ENCODE measurements around the gene PCDHB15. TPM values are rescaled to one million over a fixed set of nuclear protein-coding genes. Genes with fewer than 3 reads are reported as not detected.

Gene PCDHB15
- total RNA-seq, 2 experiments from 2014 or later = not detected

GRCh38 chr5:141260458-141261237 lies 15.5 kb downstream of the PCDHB15 start:
- ChIA-PET CTCF (no interaction called here), POLR2A (no interaction called here)
- Mint-ChIP-seq H3K4me3 (no peak overlapping the region), H3K36me3 (peaks cover 53% of the 10 kb centered on the region), H3K9me3 (peaks cover 88% of the 10 kb centered on the region), H3K27me3 (no peaks in the 10 kb centered on the region), H3K4me1 (ENCODE audit: low read depth) (no peaks in the 10 kb centered on the region), H3K27ac (no peak overlapping the region)
- no peak for DNase-seq
- intact Hi-C loops (cut with micrococcal nuclease) = no loop called here

- Mint-ChIP-seq H3K27ac (no peak overlapping the region), H3K4me3 (no peak overlapping the region), H3K4me1 (ENCODE audit: low read depth) (no peaks in the 10 kb centered on the region), H3K27me3 (no peaks in the 10 kb centered on the region), H3K9me3 (peaks cover 88% of the 10 kb centered on the region), H3K36me3 (peaks cover 56% of the 10 kb centered on the region)
- DNase-seq = no peak
- intact Hi-C loops (cut with micrococcal nuclease) = no loop called here
- POLR2A ChIA-PET = no interaction called here
- CTCF ChIA-PET = no interaction called here
Measured at GRCh38 chr5:141261238-141261546, 16.0 kb downstream of the PCDHB15 start.

- no peak overlapping the region for H3K27ac Mint-ChIP-seq
- ChIA-PET CTCF (no interaction called here), POLR2A (no interaction called here)
- peaks cover 45% of the 10 kb centered on the region for H3K36me3 Mint-ChIP-seq
- H3K4me3 Mint-ChIP-seq = no peak overlapping the region
- DNase-seq = no peak
- no peaks in the 10 kb centered on the region for H3K4me1 Mint-ChIP-seq (ENCODE audit: low read depth)
- no peaks in the 10 kb centered on the region for H3K27me3 Mint-ChIP-seq
- intact Hi-C loops (cut with micrococcal nuclease) = no loop called here
- peaks cover 81% of the 10 kb centered on the region for H3K9me3 Mint-ChIP-seq
Measured at GRCh38 chr5:141269195-141269594, 24.0 kb downstream of the PCDHB15 start.

- Mint-ChIP-seq H3K4me1 (ENCODE audit: low read depth) (no peaks in the 10 kb centered on the region), H3K27me3 (no peaks in the 10 kb centered on the region), H3K27ac (no peak overlapping the region), H3K36me3 (peaks cover 25% of the 10 kb centered on the region), H3K9me3 (peaks cover 76% of the 10 kb centered on the region), H3K4me3 (no peak overlapping the region)
- DNase-seq = no peak
- POLR2A ChIA-PET = no interaction called here
- CTCF ChIA-PET = interaction anchor here (0.6 to 1.0 kb wide), 2 partner anchors 140 to 149 kb away, joined by 3 read pairs; partner anchors contain the start of gene PCDHGA10
- intact Hi-C loops (cut with micrococcal nuclease) = no loop called here
Measured at GRCh38 chr5:141272906-141273305, 27.7 kb downstream of the PCDHB15 start.

- H3K36me3 Mint-ChIP-seq = peaks cover 55% of the 10 kb centered on the region
- intact Hi-C loops (cut with micrococcal nuclease) = no loop called here
- no peaks in the 10 kb centered on the region for H3K4me1 Mint-ChIP-seq (ENCODE audit: low read depth)
- H3K27me3 Mint-ChIP-seq = no peaks in the 10 kb centered on the region
- no peak for DNase-seq
- H3K9me3 Mint-ChIP-seq = peaks cover 80% of the 10 kb centered on the region
- ChIA-PET POLR2A (no interaction called here), CTCF (no interaction called here)
- no peak overlapping the region for H3K4me3 Mint-ChIP-seq
- H3K27ac Mint-ChIP-seq = no peak overlapping the region
Measured at GRCh38 chr5:141298376-141298775, 53.2 kb downstream of the PCDHB15 start.

Other genes starting within 250 kb of the PCDHB15 start
- not detected for gene PCDHB1, start 194.0 kb upstream of the PCDHB15 start, total RNA-seq
- gene PCDHB2, start 150.8 kb upstream of the PCDHB15 start, total RNA-seq = under 1 TPM in 1 of 2 experiments, not detected in 1; 0.17 TPM
- not detected for gene PCDHB3, start 144.9 kb upstream of the PCDHB15 start, total RNA-seq
- gene PCDHB4, start 123.6 kb upstream of the PCDHB15 start, total RNA-seq = not detected
- gene PCDHB5, start 110.2 kb upstream of the PCDHB15 start, total RNA-seq = not detected
- not detected for gene PCDHB6, start 95.3 kb upstream of the PCDHB15 start, total RNA-seq
- not detected for gene PCDHB7, start 72.8 kb upstream of the PCDHB15 start, total RNA-seq
- not detected for gene PCDHB8, start 67.6 kb upstream of the PCDHB15 start, total RNA-seq
- gene PCDHB16, start 63.0 kb upstream of the PCDHB15 start, total RNA-seq = not detected
- gene PCDHB9, start 58.2 kb upstream of the PCDHB15 start, total RNA-seq = not detected
- not detected for gene PCDHB10, start 53.0 kb upstream of the PCDHB15 start, total RNA-seq
- gene PCDHB11, start 45.8 kb upstream of the PCDHB15 start, total RNA-seq = not detected
- gene PCDHB12, start 36.7 kb upstream of the PCDHB15 start, total RNA-seq = not detected
- not detected for gene PCDHB13, start 31.5 kb upstream of the PCDHB15 start, total RNA-seq
- gene PCDHB14, start 22.1 kb upstream of the PCDHB15 start, total RNA-seq = not detected
- under 1 TPM; 0.19 to 0.31 TPM for gene SLC25A2, start 58.7 kb downstream of the PCDHB15 start, total RNA-seq
- gene TAF7, start 75.4 kb downstream of the PCDHB15 start, total RNA-seq = 10 to 100 TPM; 54.6 to 55.5 TPM
- gene PCDHGA1, start 85.1 kb downstream of the PCDHB15 start, total RNA-seq = not detected
- not detected for gene PCDHGA2, start 93.4 kb downstream of the PCDHB15 start, total RNA-seq
- gene PCDHGA3, start 98.4 kb downstream of the PCDHB15 start, total RNA-seq = not detected
- not detected for gene PCDHGB1, start 104.7 kb downstream of the PCDHB15 start, total RNA-seq
- under 1 TPM; 0.07 to 0.12 TPM for gene PCDHGA4, start 109.6 kb downstream of the PCDHB15 start, total RNA-seq
- gene PCDHGB2, start 114.6 kb downstream of the PCDHB15 start, total RNA-seq = under 1 TPM; 0.10 to 0.19 TPM
- gene PCDHGA5, start 118.8 kb downstream of the PCDHB15 start, total RNA-seq = not detected
- under 1 TPM in 1 of 2 experiments, not detected in 1; 0.10 TPM for gene PCDHGB3, start 124.8 kb downstream of the PCDHB15 start, total RNA-seq
- gene PCDHGA6, start 128.5 kb downstream of the PCDHB15 start, total RNA-seq = under 1 TPM; 0.05 to 0.10 TPM
- gene PCDHGA7, start 137.3 kb downstream of the PCDHB15 start, total RNA-seq = under 1 TPM in 1 of 2 experiments, not detected in 1; 0.07 TPM
- gene PCDHGB4, start 142.3 kb downstream of the PCDHB15 start, total RNA-seq = under 1 TPM in 1 of 2 experiments, not detected in 1; 0.07 TPM
- not detected for gene PCDHGA8, start 147.2 kb downstream of the PCDHB15 start, total RNA-seq
- under 1 TPM; 0.12 to 0.15 TPM for gene PCDHGB5, start 152.6 kb downstream of the PCDHB15 start, total RNA-seq
- gene PCDHGA9, start 157.4 kb downstream of the PCDHB15 start, total RNA-seq = under 1 TPM in 1 of 2 experiments, not detected in 1; 0.10 TPM
- under 1 TPM in 1 of 2 experiments, not detected in 1; 0.07 TPM for gene PCDHGB6, start 162.6 kb downstream of the PCDHB15 start, total RNA-seq
- gene PCDHGA10, start 167.6 kb downstream of the PCDHB15 start, total RNA-seq = under 1 TPM; 0.07 to 0.10 TPM
- under 1 TPM in 1 of 2 experiments, not detected in 1; 0.07 TPM for gene PCDHGB7, start 172.3 kb downstream of the PCDHB15 start, total RNA-seq
- gene PCDHGA11, start 175.7 kb downstream of the PCDHB15 start, total RNA-seq = under 1 TPM in 1 of 2 experiments, not detected in 1; 0.05 TPM
- under 1 TPM in 1 of 2 experiments, not detected in 1; 0.07 TPM for gene PCDHGA12, start 185.1 kb downstream of the PCDHB15 start, total RNA-seq
- gene PCDHGC3, start 230.6 kb downstream of the PCDHB15 start, total RNA-seq = not detected
- gene PCDHGC4, start 239.6 kb downstream of the PCDHB15 start, total RNA-seq = not detected
- gene PCDHGC5, start 243.7 kb downstream of the PCDHB15 start, total RNA-seq = not detected